Measurements from ENCODE around the gene LRRC8B.

The LRRC8B gene

DNA sequence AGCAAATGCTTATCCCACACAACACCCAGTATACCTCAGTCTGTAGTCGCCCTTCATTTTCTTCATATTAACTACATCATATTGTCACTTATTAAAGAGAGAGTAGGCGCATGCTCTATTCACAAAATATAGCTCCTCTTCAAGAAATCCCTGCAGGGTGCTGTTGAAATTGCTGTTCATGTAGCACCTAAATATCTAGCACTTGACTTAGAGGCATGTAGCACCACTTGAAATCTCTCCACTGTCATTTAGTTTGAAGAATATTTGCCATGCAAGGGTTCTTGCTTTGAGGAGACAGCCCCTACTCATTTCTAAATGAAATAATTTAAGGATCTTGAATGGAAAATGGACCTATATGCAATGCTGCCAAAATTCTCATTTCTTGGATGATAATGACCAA, 20.9 kb upstream of the LRRC8B start:
- TF ChIP-seq TCF12 (IDR thresholded peaks at IDR 0.05; ENCODE audit: low read depth) (no peak), FOXM1 (IDR thresholded peaks at IDR 0.05; ENCODE audit: borderline replicate concordance, low read depth) (no peak), YY1 (IDR thresholded peaks at IDR 0.05; ENCODE audit: low read depth) (no peak), TEAD4 (IDR thresholded peaks at IDR 0.05) (no peak), EGR1 (IDR thresholded peaks at IDR 0.05) (no peak), EP300 (IDR thresholded peaks at IDR 0.05; ENCODE audit: borderline replicate concordance) (no peak), TAF1 (IDR thresholded peaks at IDR 0.05; ENCODE audit: low read depth) (no peak), RAD21 (IDR thresholded peaks at IDR 0.05; ENCODE audit: low read depth) (no peak), NFIC (IDR thresholded peaks at IDR 0.05) (no peak), ZBTB7A (IDR thresholded peaks at IDR 0.05; ENCODE audit: low read depth) (no peak), CEBPB (IDR thresholded peaks at IDR 0.05) (no peak), CREB1 (IDR thresholded peaks at IDR 0.05; ENCODE audit: low read depth) (no peak)
- TF ChIP-seq, protein P1, sequence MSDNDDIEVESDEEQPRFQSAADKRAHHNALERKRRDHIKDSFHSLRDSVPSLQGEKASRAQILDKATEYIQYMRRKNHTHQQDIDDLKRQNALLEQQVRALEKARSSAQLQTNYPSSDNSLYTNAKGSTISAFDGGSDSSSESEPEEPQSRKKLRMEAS (IDR thresholded peaks at IDR 0.05): no peak
- TF ChIP-seq, protein P2, sequence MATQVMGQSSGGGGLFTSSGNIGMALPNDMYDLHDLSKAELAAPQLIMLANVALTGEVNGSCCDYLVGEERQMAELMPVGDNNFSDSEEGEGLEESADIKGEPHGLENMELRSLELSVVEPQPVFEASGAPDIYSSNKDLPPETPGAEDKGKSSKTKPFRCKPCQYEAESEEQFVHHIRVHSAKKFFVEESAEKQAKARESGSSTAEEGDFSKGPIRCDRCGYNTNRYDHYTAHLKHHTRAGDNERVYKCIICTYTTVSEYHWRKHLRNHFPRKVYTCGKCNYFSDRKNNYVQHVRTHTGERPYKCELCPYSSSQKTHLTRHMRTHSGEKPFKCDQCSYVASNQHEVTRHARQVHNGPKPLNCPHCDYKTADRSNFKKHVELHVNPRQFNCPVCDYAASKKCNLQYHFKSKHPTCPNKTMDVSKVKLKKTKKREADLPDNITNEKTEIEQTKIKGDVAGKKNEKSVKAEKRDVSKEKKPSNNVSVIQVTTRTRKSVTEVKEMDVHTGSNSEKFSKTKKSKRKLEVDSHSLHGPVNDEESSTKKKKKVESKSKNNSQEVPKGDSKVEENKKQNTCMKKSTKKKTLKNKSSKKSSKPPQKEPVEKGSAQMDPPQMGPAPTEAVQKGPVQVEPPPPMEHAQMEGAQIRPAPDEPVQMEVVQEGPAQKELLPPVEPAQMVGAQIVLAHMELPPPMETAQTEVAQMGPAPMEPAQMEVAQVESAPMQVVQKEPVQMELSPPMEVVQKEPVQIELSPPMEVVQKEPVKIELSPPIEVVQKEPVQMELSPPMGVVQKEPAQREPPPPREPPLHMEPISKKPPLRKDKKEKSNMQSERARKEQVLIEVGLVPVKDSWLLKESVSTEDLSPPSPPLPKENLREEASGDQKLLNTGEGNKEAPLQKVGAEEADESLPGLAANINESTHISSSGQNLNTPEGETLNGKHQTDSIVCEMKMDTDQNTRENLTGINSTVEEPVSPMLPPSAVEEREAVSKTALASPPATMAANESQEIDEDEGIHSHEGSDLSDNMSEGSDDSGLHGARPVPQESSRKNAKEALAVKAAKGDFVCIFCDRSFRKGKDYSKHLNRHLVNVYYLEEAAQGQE (IDR thresholded peaks at IDR 0.05; ENCODE audit: low read depth): no peak
- TF ChIP-seq, protein P3, sequence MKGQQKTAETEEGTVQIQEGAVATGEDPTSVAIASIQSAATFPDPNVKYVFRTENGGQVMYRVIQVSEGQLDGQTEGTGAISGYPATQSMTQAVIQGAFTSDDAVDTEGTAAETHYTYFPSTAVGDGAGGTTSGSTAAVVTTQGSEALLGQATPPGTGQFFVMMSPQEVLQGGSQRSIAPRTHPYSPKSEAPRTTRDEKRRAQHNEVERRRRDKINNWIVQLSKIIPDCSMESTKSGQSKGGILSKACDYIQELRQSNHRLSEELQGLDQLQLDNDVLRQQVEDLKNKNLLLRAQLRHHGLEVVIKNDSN (IDR thresholded peaks at IDR 0.05): no peak

DNA sequence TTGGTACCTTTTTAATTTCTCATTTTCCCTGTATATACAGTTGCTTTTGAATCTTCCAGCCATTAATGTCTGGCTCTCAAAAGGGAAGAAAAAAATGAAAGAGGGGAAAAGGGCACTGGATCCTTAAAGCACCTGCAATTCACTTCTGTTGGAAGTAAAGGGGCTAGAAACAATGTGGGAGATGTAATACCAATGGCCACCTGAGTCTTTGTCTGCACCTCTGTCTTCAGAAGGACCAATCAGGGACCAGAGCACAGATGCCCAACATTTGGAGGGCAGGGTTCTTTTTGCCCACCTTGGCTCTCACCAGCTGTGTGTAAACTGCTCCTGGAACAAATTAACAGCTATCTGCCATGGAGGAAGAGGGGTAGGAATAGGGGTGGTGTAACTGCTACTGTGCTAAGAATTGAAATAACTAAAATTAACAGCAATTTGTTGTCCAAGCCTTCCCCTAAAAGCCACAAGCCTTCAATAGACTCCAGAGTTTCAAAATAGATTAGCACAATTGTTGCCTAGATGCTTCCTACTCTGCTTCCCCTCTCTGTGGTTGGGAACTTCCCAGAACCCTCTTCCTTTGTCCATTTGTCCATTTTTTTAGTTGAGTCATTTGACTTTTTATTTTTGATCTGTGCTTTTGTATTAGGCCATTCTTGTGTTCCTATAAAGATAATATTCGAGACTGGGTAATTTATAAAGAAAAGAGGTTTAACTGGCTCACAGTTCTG, 11.5 kb upstream of the LRRC8B start:
- TF ChIP-seq, protein P3 (IDR thresholded peaks at IDR 0.05): no peak
- TF ChIP-seq ZBTB7A (IDR thresholded peaks at IDR 0.05; ENCODE audit: low read depth) (no peak), RAD21 (IDR thresholded peaks at IDR 0.05; ENCODE audit: low read depth) (no peak), CREB1 (IDR thresholded peaks at IDR 0.05; ENCODE audit: low read depth) (no peak), TAF1 (IDR thresholded peaks at IDR 0.05; ENCODE audit: low read depth) (no peak), TEAD4 (IDR thresholded peaks at IDR 0.05) (no peak), CEBPB (IDR thresholded peaks at IDR 0.05) (no peak), YY1 (IDR thresholded peaks at IDR 0.05; ENCODE audit: low read depth) (no peak), EGR1 (IDR thresholded peaks at IDR 0.05) (no peak)
- TF ChIP-seq, protein P1 (IDR thresholded peaks at IDR 0.05): no peak
- TF ChIP-seq, protein P2 (IDR thresholded peaks at IDR 0.05; ENCODE audit: low read depth): no peak

DNA sequence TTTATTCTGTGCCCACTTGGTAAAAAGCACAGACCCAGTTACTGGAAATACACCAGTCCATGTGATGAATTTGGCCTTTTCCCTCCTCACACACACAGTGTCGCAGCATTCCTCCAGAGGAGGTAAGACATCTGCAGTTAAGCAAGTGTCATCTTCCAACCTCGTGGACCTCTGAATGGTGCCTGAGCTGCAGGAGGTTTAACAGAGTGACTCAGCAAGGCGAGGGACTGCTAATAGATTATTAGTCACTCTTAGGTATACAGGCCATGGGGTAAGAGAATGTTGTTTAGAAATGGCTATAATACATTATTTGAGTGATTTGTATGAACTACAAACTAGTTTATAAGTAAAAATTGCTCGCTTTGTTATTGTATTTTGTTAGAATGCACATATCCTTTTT, 8.6 kb upstream of the LRRC8B start:
- TF ChIP-seq, protein P3 (IDR thresholded peaks at IDR 0.05): no peak
- no peak for TF ChIP-seq YY1 (IDR thresholded peaks at IDR 0.05; ENCODE audit: low read depth)
- TF ChIP-seq TEAD4 (IDR thresholded peaks at IDR 0.05): no peak
- no peak for TF ChIP-seq RAD21 (IDR thresholded peaks at IDR 0.05; ENCODE audit: low read depth)
- TF ChIP-seq ZBTB7A (IDR thresholded peaks at IDR 0.05; ENCODE audit: low read depth): no peak
- TF ChIP-seq, protein P1 (IDR thresholded peaks at IDR 0.05): peak; percentile 45; the same call in 1 of the 2 replicates
- TF ChIP-seq TAF1 (IDR thresholded peaks at IDR 0.05; ENCODE audit: low read depth): no peak
- no peak for TF ChIP-seq NFIC (IDR thresholded peaks at IDR 0.05)
- no peak for TF ChIP-seq FOXM1 (IDR thresholded peaks at IDR 0.05; ENCODE audit: borderline replicate concordance, low read depth)

DNA sequence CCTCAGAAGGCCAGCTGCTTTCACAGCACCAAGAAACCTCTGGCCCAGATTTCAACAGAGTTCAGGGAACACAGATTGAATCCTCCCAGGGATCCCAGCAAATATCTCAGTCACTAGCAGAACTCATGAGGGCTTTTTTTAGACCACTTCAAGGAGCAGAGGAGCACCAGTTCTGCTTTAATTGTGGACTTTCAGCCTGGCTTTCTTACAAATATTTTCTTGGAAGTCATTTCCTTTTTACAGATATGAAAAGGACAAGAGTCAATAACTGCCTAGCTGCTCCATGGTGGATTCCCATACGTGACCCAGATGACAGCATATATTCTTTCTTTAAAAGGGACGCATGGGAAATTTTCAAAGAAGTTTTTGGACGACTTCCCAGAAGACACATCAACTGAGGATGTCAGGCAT, 6.4 kb upstream of the LRRC8B start:
- TF ChIP-seq CREB1 (IDR thresholded peaks at IDR 0.05; ENCODE audit: low read depth): no peak
- TF ChIP-seq TCF12 (IDR thresholded peaks at IDR 0.05; ENCODE audit: low read depth): no peak
- no peak for TF ChIP-seq YY1 (IDR thresholded peaks at IDR 0.05; ENCODE audit: low read depth)
- TF ChIP-seq, protein P1 (IDR thresholded peaks at IDR 0.05): no peak
- no peak for TF ChIP-seq CEBPB (IDR thresholded peaks at IDR 0.05)
- TF ChIP-seq, protein P3 (IDR thresholded peaks at IDR 0.05): no peak
- TF ChIP-seq NFIC (IDR thresholded peaks at IDR 0.05): no peak
- TF ChIP-seq EGR1 (IDR thresholded peaks at IDR 0.05): no peak
- TF ChIP-seq, protein P2 (IDR thresholded peaks at IDR 0.05; ENCODE audit: low read depth): no peak
- TF ChIP-seq RAD21 (IDR thresholded peaks at IDR 0.05; ENCODE audit: low read depth): no peak
- TF ChIP-seq ZBTB7A (IDR thresholded peaks at IDR 0.05; ENCODE audit: low read depth): no peak
- TF ChIP-seq TAF1 (IDR thresholded peaks at IDR 0.05; ENCODE audit: low read depth): no peak
- no peak for TF ChIP-seq FOXM1 (IDR thresholded peaks at IDR 0.05; ENCODE audit: borderline replicate concordance, low read depth)
